BLaER1 treated with 17β-estradiol and CSF1 and Interleukin-3, amounts not matched to agents 10 nM and 100 nM (cell line): ENCODE data around the gene ABL1.

ENCODE experiments used
- H3K27ac ChIP-seq, 11 experiments: shearing (Covaris generic); formaldehyde crosslinking; 2 replicates each; pipeline ENCODE4 v1.8.1; 2022
- H3K27me3 ChIP-seq, 11 experiments: shearing (Covaris generic); formaldehyde crosslinking; 2 replicates each; pipeline ENCODE4 v1.8.1; 2022
- H3K36me3 ChIP-seq, 11 experiments: shearing (Covaris generic); formaldehyde crosslinking; 2 replicates each; pipeline ENCODE4 v1.8.1; 2022
- H3K4me1 ChIP-seq, 10 experiments: shearing (Covaris generic); formaldehyde crosslinking; 2 replicates each; pipeline ENCODE4 v1.8.1; 2022
- H3K4me2 ChIP-seq, 11 experiments: shearing (Covaris generic); formaldehyde crosslinking; 2 replicates each; pipeline ENCODE4 v1.8.1; 2022
- H3K4me3 ChIP-seq, 10 experiments: shearing (Covaris generic); formaldehyde crosslinking; 2 replicates each; pipeline ENCODE4 v1.8.1; 2022
- H3K9ac ChIP-seq, 11 experiments: shearing (Covaris generic); formaldehyde crosslinking; 2 replicates each; pipeline ENCODE4 v1.8.1; 2022
- H3K9me3 ChIP-seq, 11 experiments: shearing (Covaris generic); formaldehyde crosslinking; replicated peaks in 1 of 11; 2 replicates each; pipeline ENCODE4 v1.8.1; 2022
- H4K20me1 ChIP-seq, 11 experiments: shearing (Covaris generic); formaldehyde crosslinking; 2 replicates each; pipeline ENCODE4 v1.8.1; 2022
- Cebpa-rat ChIP-seq, 11 experiments: shearing (Covaris generic); IDR thresholded peaks; 2 replicates each; pipeline ENCODE4 v1.8.1; 2022

ABL1 gene

DNA sequence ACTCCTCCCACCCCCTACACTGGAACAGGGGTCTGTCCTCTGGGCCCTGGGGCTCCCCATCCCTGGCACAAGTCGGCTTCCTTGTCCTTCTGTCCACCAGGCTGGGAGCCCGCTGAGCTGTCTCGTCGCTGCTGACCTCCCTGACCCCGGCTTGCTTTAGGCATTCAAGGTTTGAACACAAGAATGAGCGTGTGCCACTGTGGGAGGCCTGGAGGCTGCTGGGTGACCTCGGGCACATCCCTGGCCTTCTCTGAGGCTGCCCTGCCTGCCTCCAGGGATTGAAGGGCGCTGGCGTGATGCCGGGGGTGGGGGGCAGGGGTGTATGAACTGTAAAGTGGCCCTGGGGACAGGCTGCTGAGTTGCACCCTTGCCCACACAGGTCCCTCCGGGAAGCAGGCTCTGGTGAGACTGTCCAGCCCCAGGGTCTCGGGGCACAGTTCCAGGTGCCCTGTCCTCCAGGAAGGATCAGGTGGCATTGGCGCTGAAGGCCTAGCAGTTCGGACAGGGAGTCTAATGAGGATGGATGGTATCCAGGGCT lies 85.8 kb downstream of the ABL1 start:
- Histone ChIP-seq H3K4me3 (no peak overlapping the region), H3K4me2 (peak overlapping the region in 8 of 11 experiments; percentile 41 to 80 (median 63); a peak in 14 of 22 replicates), H4K20me1 (peaks cover 0 to 39% (median 1%) of the 10 kb centered on the region in 11 experiments; a peak in 8 of 22 replicates), H3K27ac (no peak overlapping the region), H3K4me1 (peaks cover 6 to 84% (median 72%) of the 10 kb centered on the region in 10 experiments), H3K9ac (0 out of 22 replicates have a peak overlapping the region, but pooled peaks of 2 of the 11 experiments have one; percentile 9 to 14), H3K27me3 (peaks cover 21 to 71% (median 35%) of the 10 kb centered on the region in 11 experiments), H3K36me3 (no peaks in the 10 kb centered on the region), H3K9me3 (no peaks in the 10 kb centered on the region)
- TF ChIP-seq Cebpa-rat (IDR thresholded peaks at IDR 0.05) = no peak

- H3K4me2 ChIP-seq = peak overlapping the region in 8 of 11 experiments; percentile 41 to 80 (median 63); a peak in 15 of 22 replicates
- H3K9me3 ChIP-seq = no peaks in the 10 kb centered on the region
- H3K9ac ChIP-seq = peak overlapping the region in 1 of 11 experiments; percentile 14; a peak in 1 of 22 replicates
- H3K27me3 ChIP-seq = peaks cover 21 to 72% (median 37%) of the 10 kb centered on the region in 11 experiments
- no peaks in the 10 kb centered on the region for H3K36me3 ChIP-seq
- no peak overlapping the region for H3K4me3 ChIP-seq
- H3K27ac ChIP-seq = no peak overlapping the region
- H4K20me1 ChIP-seq = peaks cover 0 to 40% (median 4%) of the 10 kb centered on the region in 11 experiments; a peak in 8 of 22 replicates
- TF ChIP-seq Cebpa-rat (IDR thresholded peaks at IDR 0.05) = no peak
- H3K4me1 ChIP-seq = peaks cover 10 to 84% (median 76%) of the 10 kb centered on the region in 10 experiments
Observed at GRCh38 chr9:130921300-130921988, 86.4 kb downstream of the ABL1 start.

GRCh38 chr9:130921989-130922892 lies 87.2 kb downstream of the ABL1 start:
- Histone ChIP-seq H3K9ac (peak overlapping the region in 1 of 11 experiments; percentile 2; a peak in 1 of 22 replicates), H3K4me3 (no peak overlapping the region), H3K27ac (no peak overlapping the region), H3K27me3 (peaks cover 21 to 72% (median 37%) of the 10 kb centered on the region in 11 experiments), H3K36me3 (no peaks in the 10 kb centered on the region), H3K9me3 (no peaks in the 10 kb centered on the region), H3K4me1 (peaks cover 14 to 84% (median 78%) of the 10 kb centered on the region in 10 experiments), H4K20me1 (peaks cover 0 to 40% (median 4%) of the 10 kb centered on the region in 11 experiments; a peak in 8 of 22 replicates), H3K4me2 (peak overlapping the region in 9 of 11 experiments; percentile 5 to 80 (median 61); a peak in 16 of 22 replicates)
- TF ChIP-seq Cebpa-rat (IDR thresholded peaks at IDR 0.05) = no peak

DNA sequence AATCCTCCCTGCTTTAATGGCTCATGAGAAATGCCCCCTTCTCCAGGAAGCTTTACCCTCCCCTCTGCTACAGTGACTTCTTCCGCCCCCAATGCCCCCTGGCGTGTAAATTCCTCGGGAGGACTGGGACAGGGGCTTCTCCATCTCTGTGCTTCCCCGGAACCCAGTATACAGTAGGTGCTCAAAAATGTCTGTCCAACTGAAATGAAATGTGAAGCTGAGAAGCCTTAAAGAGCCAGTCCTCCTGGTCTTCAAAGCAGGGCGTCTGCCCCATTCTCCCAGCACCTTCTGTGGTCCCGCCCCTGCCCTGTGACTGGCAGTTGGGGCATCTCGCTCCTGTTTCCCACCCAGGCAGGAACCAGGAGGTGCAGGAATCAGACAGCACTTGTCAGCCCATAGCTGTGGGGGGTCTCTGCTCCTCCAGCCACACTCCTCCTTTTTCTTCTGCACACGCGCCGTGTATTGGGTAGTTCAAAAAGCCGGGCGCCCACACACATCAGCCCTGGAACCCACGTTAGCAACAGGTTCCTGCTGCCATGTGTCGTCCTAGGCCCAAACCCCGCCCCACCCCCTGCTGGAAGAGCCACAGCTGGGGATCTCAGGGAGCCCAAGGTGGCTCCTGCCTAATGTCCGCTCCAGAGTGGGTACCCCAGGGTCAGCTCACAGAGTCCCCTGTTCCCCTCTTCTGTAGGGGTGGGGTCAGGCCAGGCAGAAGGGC lies 88.0 kb downstream of the ABL1 start:
- H3K9me3 ChIP-seq = no peaks in the 10 kb centered on the region
- H3K9ac ChIP-seq = no peak overlapping the region
- no peak for TF ChIP-seq Cebpa-rat (IDR thresholded peaks at IDR 0.05)
- H3K27me3 ChIP-seq = peaks cover 21 to 68% (median 37%) of the 10 kb centered on the region in 11 experiments
- peak overlapping the region in 9 of 11 experiments; percentile 5 to 80 (median 61); a peak in 16 of 22 replicates for H3K4me2 ChIP-seq
- H3K36me3 ChIP-seq = no peaks in the 10 kb centered on the region
- H3K4me3 ChIP-seq = no peak overlapping the region
- H4K20me1 ChIP-seq = peaks cover 0 to 39% (median 4%) of the 10 kb centered on the region in 11 experiments; a peak in 9 of 22 replicates
- H3K27ac ChIP-seq = no peak overlapping the region
- peaks cover 22 to 84% (median 79%) of the 10 kb centered on the region in 10 experiments for H3K4me1 ChIP-seq

- Histone ChIP-seq H3K27ac (no peak overlapping the region), H3K4me1 (peaks cover 29 to 84% (median 80%) of the 10 kb centered on the region in 10 experiments), H3K36me3 (no peaks in the 10 kb centered on the region), H3K27me3 (peaks cover 21 to 60% (median 34%) of the 10 kb centered on the region in 11 experiments), H4K20me1 (peaks cover 0 to 41% (median 4%) of the 10 kb centered on the region in 11 experiments; a peak in 9 of 22 replicates), H3K9me3 (no peaks in the 10 kb centered on the region), H3K9ac (no peak overlapping the region), H3K4me2 (no peak overlapping the region), H3K4me3 (no peak overlapping the region)
- TF ChIP-seq Cebpa-rat (IDR thresholded peaks at IDR 0.05) = no peak
Observed at GRCh38 chr9:130923611-130924447, 88.8 kb downstream of the ABL1 start.

DNA sequence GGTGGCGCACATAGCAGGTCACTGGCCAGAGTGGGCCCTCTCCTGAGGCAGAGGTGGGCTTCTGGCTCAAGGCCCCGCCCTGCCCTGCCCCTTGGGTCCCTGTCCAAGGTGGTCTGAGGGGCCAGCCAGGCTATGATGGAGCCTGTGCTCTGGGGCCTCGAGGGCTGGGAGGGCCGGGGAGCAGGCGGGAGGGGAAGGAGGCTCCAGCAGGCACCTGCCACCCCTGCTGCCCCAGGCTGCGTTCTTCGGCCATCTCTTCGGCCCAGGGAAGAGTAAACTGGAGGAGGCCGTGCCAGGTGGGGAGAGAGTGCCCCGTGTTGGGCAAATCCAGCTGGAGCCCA lies 89.4 kb downstream of the ABL1 start:
- no peak overlapping the region for H3K9ac ChIP-seq
- H4K20me1 ChIP-seq = peaks cover 0 to 36% (median 4%) of the 10 kb centered on the region in 11 experiments; a peak in 10 of 22 replicates
- H3K4me2 ChIP-seq = no peak overlapping the region
- TF ChIP-seq Cebpa-rat (IDR thresholded peaks at IDR 0.05) = no peak
- peaks cover 29 to 84% (median 80%) of the 10 kb centered on the region in 10 experiments for H3K4me1 ChIP-seq
- H3K9me3 ChIP-seq = no peaks in the 10 kb centered on the region
- peaks cover 21 to 54% (median 32%) of the 10 kb centered on the region in 11 experiments for H3K27me3 ChIP-seq
- H3K4me3 ChIP-seq = no peak overlapping the region
- H3K36me3 ChIP-seq = no peaks in the 10 kb centered on the region
- H3K27ac ChIP-seq = no peak overlapping the region

DNA sequence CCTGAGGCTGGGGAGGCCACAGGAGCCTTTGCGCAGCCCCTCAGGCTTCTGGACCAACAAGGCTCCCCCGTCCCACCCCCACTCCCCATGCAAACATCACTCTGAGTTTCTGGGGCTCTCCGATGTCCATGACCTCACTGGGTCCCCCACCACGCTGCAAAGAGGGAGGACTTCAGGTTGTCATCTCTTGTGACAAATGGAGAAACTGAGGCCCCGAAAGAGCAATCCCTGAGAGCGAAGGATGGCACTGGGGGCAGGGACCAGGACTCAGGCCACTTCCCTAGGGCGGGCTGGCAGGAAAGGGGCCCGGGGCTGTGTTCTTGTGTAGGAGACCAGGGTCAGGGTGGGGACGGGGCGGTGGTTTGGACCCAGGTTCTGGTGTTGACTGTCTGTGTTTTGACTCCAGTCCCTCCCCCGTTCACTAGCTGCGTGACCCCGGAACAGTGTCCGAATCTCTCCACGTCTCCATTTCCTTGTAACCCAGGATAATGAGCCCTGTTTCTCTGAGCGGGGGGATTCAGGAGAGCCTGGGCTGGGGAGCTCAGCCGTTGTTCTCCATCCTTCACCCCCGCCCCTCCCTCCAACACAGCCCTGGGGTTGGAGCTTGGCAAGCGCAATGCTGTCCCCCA lies 90.1 kb downstream of the ABL1 start:
- H3K4me3 ChIP-seq = no peak overlapping the region
- no peaks in the 10 kb centered on the region for H3K9me3 ChIP-seq
- H3K4me2 ChIP-seq = peak overlapping the region; percentile 74 to 100 (median 89)
- peaks cover 0 to 40% (median 4%) of the 10 kb centered on the region in 11 experiments; a peak in 9 of 22 replicates for H4K20me1 ChIP-seq
- H3K27me3 ChIP-seq = peaks cover 21 to 49% (median 32%) of the 10 kb centered on the region in 11 experiments
- H3K9ac ChIP-seq = peak overlapping the region in 2 of 11 experiments; percentile 22 to 48; a peak in 1 of 22 replicates
- 0 out of 22 replicates have a peak overlapping the region, but pooled peaks of 1 of the 11 experiments have one; percentile 40 for H3K27ac ChIP-seq
- H3K36me3 ChIP-seq = no peaks in the 10 kb centered on the region
- TF ChIP-seq Cebpa-rat (IDR thresholded peaks at IDR 0.05) = no peak
- H3K4me1 ChIP-seq = peaks cover 29 to 84% (median 81%) of the 10 kb centered on the region in 10 experiments
